Parathyroid adenoma (tissue), 2 donors: ENCODE results near the gene USP43.

Experiments
- H2AFZ ChIP-seq: fragments of 300-600 bp; sonication (generic); one replicate; pipeline ENCODE4 v1.7.0; 2017; ENCODE audit warnings: antibody characterized with exemption, mild to moderate bottlenecking
- H3K27ac ChIP-seq: fragments of 300-600 bp; sonication (generic); one replicate; pipeline ENCODE4 v1.7.0; 2017
- H3K27me3 ChIP-seq: fragments of 300-600 bp; sonication (generic); one replicate; pipeline ENCODE4 v1.7.0; 2017; ENCODE audit warnings: low read length; ENCODE audit not compliant: control insufficient read depth, insufficient read depth
- H3K36me3 ChIP-seq: fragments of 300-600 bp; sonication (generic); one replicate; pipeline ENCODE4 v1.7.0; 2017; ENCODE audit warnings: low read length; ENCODE audit not compliant: control insufficient read depth, insufficient read depth
- H3K4me1 ChIP-seq: fragments of 300-600 bp; sonication (generic); one replicate; pipeline ENCODE4 v1.7.0; 2017; ENCODE audit warnings: control low read depth
- H3K4me2 ChIP-seq: fragments of 300-600 bp; sonication (generic); one replicate; pipeline ENCODE4 v1.7.0; 2017; ENCODE audit warnings: low read length
- H3K4me3 ChIP-seq: fragments of 300-600 bp; sonication (generic); one replicate; pipeline ENCODE4 v1.7.0; 2017; ENCODE audit warnings: low read depth, low read length
- H3K79me2 ChIP-seq: fragments of 300-600 bp; sonication (generic); one replicate; pipeline ENCODE4 v1.7.0; 2017; ENCODE audit warnings: control low read depth
- H3K9ac ChIP-seq: fragments of 300-600 bp; sonication (generic); one replicate; pipeline ENCODE4 v1.7.0; 2017; ENCODE audit warnings: mild to moderate bottlenecking
- H3K9me3 ChIP-seq: fragments of 300-600 bp; sonication (generic); one replicate; pipeline ENCODE4 v1.7.0; 2017; ENCODE audit warnings: low read length; ENCODE audit not compliant: control insufficient read depth
- CTCF ChIP-seq: fragments of 300-600 bp; sonication (generic); IDR thresholded peaks from one replicate; pipeline ENCODE4 v1.7.0; 2017; ENCODE audit warnings: antibody characterized with exemption, mild to moderate bottlenecking
- donor health status: primary hyperparathyroidism.

Gene USP43

GRCh38 chr17:9766970-9767369 lies 121.7 kb downstream of the USP43 start:
- no peaks in the 10 kb centered on the region for H3K27me3 ChIP-seq
- TF ChIP-seq CTCF: no peak
- H3K4me2 ChIP-seq: no peak overlapping the region
- no peaks in the 10 kb centered on the region for H3K79me2 ChIP-seq
- H3K9ac ChIP-seq: no peak overlapping the region
- H3K4me1 ChIP-seq: no peaks in the 10 kb centered on the region
- H3K4me3 ChIP-seq: no peak overlapping the region
- no peak overlapping the region for H3K27ac ChIP-seq
- H3K36me3 ChIP-seq: no peaks in the 10 kb centered on the region
- H2AFZ ChIP-seq: no peak overlapping the region
- H3K9me3 ChIP-seq: no peaks in the 10 kb centered on the region

- Histone ChIP-seq H3K27ac (no peak overlapping the region), H3K27me3 (no peaks in the 10 kb centered on the region), H3K4me1 (no peaks in the 10 kb centered on the region), H3K36me3 (no peaks in the 10 kb centered on the region), H3K79me2 (no peaks in the 10 kb centered on the region), H3K9ac (no peak overlapping the region), H3K4me2 (no peak overlapping the region), H3K4me3 (no peak overlapping the region), H3K9me3 (no peaks in the 10 kb centered on the region), H2AFZ (no peak overlapping the region)
- no peak for TF ChIP-seq CTCF
Observed at GRCh38 chr17:9767432-9767991, 122.2 kb downstream of the USP43 start.

- TF ChIP-seq CTCF: peak; percentile 43
- Histone ChIP-seq H3K79me2 (no peaks in the 10 kb centered on the region), H2AFZ (no peak overlapping the region), H3K36me3 (no peaks in the 10 kb centered on the region), H3K9me3 (no peaks in the 10 kb centered on the region), H3K4me1 (no peaks in the 10 kb centered on the region), H3K9ac (no peak overlapping the region), H3K27me3 (no peaks in the 10 kb centered on the region), H3K4me2 (no peak overlapping the region), H3K4me3 (no peak overlapping the region), H3K27ac (no peak overlapping the region)
Observed at GRCh38 chr17:9768381-9768934, 123.1 kb downstream of the USP43 start.

- Histone ChIP-seq H3K4me2 (no peak overlapping the region), H3K36me3 (no peaks in the 10 kb centered on the region), H3K4me1 (no peaks in the 10 kb centered on the region), H3K27ac (no peak overlapping the region), H3K9me3 (no peaks in the 10 kb centered on the region), H3K9ac (no peak overlapping the region), H3K79me2 (no peaks in the 10 kb centered on the region), H3K27me3 (no peaks in the 10 kb centered on the region), H2AFZ (no peak overlapping the region), H3K4me3 (no peak overlapping the region)
- no peak for TF ChIP-seq CTCF
Observed at GRCh38 chr17:9769036-9769695, 123.8 kb downstream of the USP43 start.

- Histone ChIP-seq H3K4me2 (no peak overlapping the region), H3K27ac (no peak overlapping the region), H3K27me3 (no peaks in the 10 kb centered on the region), H3K4me3 (no peak overlapping the region), H3K9me3 (no peaks in the 10 kb centered on the region), H3K4me1 (no peaks in the 10 kb centered on the region), H3K9ac (no peak overlapping the region), H2AFZ (no peak overlapping the region), H3K36me3 (no peaks in the 10 kb centered on the region), H3K79me2 (no peaks in the 10 kb centered on the region)
- TF ChIP-seq CTCF: no peak
Observed at GRCh38 chr17:9771465-9771864, 126.1 kb downstream of the USP43 start.
